Activated CD4-positive, CD25-positive, alpha-beta regulatory T cell treated with anti-CD3 and anti-CD28 coated beads, Interleukin-2, amount 50 U/mL, for 16 hours (primary cell): Measurements from ENCODE around the gene ZNF865.

Experiments used
- DNase-seq: peaks from one replicate; pipeline ENCODE4 v3.0.0-alpha.2; 2020; ENCODE audit warnings: low read depth, low spot score

The ZNF865 gene

GRCh38 chr19:55605207-55605636 is 225 bp upstream of the ZNF865 start:
- DNase-seq = peak; percentile 95

DNA sequence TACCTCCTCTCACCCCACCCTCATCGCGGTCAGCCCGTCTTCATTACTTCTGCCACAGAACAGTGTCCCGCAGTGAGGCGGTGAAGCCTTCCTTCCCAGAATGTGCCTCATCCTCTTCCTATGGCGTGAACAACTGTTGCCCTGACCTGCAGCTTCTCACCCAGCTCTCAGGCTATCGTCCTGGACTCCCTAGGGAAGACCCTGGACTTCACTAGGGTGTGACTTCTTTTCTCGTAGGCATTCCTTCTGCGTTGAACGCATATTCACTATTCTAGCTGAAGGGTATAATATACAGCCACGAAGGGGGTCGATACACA is 982 bp downstream of the ZNF865 start:
- DNase-seq = no peak

- no peak for DNase-seq
Measured at GRCh38 chr19:55606817-55607216, 1.4 kb downstream of the ZNF865 start.

DNA sequence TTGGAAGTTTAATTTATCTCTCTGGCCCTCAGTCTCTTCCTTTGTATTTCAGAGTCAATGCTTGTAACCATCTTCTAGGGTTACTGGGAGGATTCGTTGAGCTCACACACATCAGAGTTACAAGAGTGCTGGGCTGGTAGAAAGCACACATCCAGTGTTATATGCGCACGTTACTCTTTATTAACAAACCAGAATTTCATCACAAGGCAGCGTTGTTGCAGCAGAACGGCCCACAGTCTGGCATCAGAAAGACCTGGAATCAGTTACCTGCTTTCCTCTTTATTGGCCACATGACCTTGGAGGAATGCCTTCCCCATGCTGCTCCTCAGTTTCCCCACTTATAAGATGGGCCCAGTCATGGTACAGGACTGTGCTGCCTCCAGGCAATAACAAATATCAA is 3.9 kb downstream of the ZNF865 start:
- no peak for DNase-seq

- DNase-seq = no peak
Measured at GRCh38 chr19:55611300-55611982, 6.0 kb downstream of the ZNF865 start.

GRCh38 chr19:55611983-55612645 is 6.7 kb downstream of the ZNF865 start:
- no peak for DNase-seq

GRCh38 chr19:55613396-55613795 is 7.9 kb downstream of the ZNF865 start:
- no peak for DNase-seq

DNA sequence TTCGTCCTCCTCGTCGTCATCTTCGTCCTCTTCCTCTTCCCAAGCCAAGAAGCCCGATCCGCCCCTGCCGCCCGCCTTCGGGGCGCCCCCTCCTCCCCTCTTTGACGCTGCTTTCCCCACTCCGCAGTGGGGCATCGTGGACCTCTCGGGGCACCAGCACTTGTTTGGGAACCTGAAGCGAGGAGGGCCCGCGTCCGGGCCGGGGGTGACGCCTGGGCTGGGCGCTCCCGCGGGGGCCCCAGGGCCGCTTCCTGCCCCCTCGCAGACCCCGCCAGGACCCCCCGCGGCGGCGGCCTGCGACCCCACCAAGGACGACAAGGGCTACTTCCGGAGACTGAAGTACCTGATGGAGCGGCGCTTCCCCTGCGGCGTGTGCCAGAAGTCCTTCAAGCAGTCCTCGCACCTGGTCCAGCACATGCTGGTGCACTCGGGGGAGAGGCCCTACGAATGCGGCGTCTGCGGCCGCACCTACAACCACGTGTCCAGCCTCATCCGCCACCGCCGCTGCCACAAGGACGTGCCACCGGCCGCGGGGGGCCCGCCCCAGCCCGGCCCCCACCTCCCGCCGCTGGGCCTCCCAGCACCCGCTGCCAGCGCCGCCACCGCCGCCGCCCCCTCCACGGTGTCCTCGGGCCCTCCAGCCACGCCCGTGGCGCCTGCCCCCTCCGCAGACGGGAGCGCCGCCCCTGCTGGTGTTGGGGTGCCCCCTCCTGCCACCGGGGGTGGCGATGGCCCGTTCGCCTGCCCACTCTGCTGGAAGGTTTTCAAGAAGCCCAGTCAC is 8.7 kb downstream of the ZNF865 start:
- no peak for DNase-seq

DNA sequence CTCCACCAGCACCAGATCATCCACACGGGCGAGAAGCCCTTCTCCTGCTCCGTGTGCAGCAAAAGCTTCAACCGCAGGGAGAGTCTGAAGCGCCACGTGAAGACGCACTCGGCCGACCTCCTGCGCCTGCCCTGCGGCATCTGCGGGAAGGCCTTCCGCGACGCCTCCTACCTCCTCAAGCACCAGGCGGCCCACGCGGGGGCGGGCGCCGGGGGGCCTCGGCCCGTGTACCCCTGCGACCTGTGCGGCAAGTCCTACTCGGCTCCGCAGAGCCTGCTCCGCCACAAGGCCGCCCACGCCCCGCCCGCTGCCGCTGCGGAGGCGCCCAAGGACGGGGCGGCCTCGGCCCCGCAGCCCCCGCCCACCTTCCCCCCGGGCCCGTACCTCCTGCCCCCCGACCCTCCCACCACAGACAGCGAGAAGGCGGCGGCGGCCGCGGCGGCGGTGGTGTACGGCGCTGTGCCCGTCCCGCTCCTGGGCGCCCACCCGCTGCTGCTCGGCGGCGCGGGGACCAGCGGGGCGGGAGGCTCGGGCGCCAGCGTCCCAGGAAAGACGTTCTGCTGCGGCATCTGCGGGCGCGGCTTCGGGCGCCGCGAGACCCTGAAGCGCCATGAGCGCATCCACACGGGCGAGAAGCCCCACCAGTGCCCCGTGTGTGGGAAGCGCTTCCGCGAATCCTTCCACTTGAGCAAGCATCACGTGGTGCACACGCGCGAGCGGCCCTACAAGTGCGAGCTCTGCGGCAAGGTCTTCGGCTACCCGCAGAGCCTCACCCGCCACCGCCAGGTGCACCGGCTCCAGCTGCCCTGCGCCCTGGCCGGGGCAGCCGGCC is 9.5 kb downstream of the ZNF865 start:
- DNase-seq = no peak

DNA sequence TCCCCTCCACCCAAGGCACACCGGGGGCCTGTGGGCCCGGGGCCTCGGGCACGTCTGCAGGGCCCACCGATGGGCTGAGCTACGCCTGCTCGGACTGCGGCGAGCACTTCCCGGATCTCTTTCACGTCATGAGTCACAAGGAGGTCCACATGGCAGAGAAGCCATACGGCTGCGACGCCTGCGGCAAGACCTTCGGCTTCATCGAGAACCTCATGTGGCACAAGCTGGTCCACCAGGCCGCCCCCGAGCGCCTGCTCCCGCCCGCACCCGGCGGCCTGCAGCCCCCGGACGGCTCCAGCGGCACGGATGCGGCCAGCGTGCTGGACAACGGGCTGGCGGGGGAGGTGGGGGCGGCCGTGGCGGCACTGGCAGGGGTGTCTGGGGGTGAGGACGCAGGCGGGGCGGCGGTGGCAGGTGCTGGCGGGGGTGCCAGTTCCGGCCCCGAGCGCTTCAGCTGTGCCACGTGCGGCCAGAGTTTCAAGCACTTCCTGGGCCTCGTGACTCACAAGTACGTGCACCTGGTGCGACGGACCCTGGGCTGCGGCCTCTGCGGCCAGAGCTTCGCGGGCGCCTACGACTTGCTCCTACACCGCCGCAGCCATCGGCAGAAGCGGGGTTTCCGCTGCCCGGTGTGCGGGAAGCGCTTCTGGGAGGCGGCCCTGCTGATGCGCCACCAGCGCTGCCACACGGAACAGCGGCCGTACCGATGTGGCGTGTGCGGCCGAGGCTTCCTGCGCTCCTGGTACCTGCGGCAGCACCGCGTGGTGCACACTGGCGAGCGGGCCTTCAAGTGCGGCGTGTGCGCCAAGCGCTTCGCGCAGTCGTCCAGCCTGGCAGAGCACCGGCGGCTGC is 10.3 kb downstream of the ZNF865 start:
- DNase-seq = no peak

DNA sequence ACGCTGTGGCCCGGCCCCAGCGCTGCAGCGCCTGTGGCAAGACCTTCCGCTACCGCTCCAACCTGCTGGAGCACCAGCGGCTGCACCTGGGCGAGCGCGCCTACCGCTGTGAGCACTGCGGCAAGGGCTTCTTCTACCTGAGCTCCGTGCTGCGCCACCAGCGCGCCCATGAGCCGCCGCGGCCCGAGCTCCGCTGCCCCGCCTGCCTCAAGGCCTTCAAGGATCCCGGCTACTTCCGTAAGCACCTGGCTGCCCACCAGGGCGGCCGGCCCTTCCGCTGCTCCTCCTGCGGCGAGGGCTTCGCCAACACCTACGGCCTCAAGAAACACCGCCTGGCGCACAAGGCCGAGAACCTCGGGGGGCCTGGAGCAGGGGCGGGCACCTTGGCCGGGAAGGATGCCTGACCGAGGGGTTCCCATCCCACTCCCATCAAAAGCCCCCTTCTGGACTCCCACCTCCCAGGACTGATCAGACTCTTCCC is 11.0 kb downstream of the ZNF865 start:
- no peak for DNase-seq

DNA sequence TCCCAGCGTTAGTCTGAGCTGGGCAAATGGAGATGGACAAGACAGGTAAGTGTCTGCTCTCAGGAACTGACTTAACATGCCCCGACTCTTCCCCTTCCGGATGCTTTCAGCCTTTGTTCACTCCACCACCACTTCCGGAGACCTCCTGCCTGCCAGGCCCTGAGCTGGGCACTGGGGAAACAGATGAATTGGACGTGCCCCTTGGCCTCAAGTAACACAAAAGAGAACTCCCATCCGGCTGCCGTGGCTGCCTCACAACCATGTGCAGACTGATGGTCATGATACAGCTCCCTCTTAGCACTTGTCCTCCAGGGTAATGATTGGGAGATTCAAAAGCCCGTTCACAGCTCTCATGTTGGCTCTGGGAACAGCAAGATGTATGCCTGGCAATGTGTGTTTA is 12.0 kb downstream of the ZNF865 start:
- no peak for DNase-seq

- DNase-seq = no peak
Measured at GRCh38 chr19:55618426-55618825, 13.0 kb downstream of the ZNF865 start.

DNA sequence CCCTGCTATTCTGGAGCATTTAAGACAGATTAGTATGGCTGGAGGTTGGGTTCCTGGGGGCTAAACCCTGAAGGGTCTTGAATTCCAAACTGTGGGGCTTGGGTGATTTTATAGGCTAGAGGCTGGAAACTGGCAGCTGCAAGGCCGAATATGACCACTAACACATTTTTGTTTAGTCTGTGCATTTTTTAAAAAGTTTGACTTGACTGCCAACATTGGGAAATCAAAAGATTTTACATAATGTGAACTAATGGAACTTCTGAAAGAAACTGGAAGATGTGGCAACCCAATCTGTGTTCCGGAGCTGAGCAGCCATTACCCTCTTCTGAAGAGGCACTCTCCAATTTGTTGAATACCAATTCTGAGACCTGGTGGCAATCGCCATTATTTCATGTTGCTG is 13.8 kb downstream of the ZNF865 start:
- no peak for DNase-seq

DNA sequence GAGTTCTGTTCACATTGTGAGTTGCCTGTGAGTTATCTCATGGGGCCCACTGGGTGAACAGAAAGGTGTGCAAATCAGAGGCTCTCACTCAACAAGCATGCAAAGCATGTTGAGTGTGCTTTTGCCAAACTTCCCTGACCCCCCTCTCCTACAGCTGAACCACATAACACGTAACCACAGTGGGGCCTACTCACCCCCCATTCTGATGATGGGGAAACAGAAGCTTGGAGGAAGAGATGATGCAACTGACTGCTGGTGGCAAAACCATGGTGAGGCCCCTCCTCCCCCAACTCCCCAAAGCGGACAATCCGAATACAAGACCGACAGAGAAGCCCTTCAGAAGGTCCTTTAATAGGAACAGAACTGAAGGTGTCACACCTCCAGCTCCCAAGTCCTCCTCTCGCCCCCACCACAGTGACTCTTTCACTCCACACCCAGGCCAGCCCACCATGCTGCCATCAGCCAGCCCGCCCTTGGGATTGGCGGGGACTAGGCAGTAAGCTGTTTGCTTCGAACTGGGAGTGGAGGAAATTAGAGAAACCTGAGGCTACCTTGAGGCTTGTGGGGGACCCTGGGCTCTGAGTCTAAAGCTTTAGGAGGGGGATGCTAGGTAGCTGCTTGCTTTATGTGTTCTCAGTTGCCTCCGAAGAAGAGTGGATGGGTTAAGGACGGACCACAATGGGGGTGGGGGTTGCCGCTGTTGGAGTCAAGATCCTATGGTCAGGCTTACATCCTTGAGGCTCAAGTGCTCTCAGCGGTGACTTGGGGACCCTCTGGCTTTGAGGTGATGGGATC is 15.2 kb downstream of the ZNF865 start:
- no peak for DNase-seq

- DNase-seq = no peak
Measured at GRCh38 chr19:55621205-55621672, 15.8 kb downstream of the ZNF865 start.

DNA sequence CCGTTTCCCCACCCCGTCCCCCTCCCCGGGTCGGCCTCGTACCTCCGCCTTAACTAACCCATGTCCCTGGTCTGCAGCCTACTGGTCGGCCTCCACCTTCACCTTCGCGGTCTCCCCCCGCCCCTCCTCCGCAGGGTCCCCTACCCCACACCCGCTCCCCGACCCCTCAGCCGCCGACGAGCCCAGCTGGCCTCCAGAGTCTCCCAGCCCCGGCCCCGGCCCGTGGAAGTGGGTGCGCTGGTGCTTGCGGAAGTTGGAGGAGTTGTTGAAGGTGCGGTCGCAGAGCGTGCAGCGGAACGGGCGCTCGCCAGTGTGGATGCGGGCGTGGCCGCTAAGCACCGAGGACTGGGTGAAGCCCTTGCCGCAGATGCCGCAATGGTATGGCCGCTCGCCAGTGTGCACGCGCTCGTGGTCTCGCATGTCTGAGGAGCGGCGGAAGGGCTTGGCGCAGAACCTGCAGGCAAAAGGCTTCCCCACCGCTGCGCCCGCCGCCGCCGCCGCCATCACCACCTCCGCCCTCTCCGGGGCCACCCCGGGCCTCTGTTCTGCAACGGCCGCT is 16.3 kb downstream of the ZNF865 start:
- DNase-seq = no peak

DNA sequence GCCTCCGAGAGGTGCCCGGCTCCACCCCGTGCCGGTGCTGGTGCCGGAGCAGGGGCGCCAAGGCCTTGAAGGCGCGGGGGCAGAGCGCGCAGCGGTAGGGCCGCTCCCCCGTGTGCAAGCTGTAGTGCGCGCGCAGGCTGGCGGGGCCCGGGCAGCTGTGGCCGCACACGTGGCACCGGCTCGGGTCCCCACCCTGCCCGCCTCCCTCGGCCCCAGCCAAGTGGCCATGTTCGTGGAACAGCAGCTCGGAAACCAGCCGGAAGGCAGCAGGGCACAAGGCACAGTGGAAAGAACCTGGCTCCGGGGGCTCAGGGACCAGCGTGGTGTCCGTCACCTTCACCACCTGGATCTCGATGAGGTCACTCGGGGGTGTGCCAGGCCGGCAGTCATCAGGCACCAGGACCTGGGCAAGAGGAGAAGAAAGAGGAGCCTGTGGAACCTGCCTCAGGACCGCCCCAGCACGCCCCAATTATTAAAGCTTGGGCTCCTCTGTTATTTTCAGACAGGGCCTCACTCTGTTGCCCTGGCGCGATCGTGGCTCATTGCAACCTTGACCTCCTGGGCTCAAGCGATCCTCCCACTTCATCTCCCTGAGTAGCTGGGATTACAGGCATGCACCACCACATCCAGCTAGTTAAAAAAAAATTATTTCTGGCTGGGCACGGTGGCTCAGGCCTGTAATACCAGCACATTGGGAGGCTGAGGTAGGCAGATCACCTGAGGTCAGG is 17.0 kb downstream of the ZNF865 start:
- no peak for DNase-seq

GRCh38 chr19:55623130-55623529 is 17.7 kb downstream of the ZNF865 start:
- DNase-seq = no peak
